DMS 273 (cell line): ENCODE data around the gene SPAG9.

Experiments used
- DNase-seq: peaks from one replicate; lab custom pipeline; 2025; ENCODE audit not compliant: unreplicated experiment; lab: John Stamatoyannopoulos, UW

The SPAG9 gene

GRCh38 chr17:51044976-51045375 lies 75.7 kb downstream of the SPAG9 start:
- DNase-seq, result peak; percentile 81

DNA sequence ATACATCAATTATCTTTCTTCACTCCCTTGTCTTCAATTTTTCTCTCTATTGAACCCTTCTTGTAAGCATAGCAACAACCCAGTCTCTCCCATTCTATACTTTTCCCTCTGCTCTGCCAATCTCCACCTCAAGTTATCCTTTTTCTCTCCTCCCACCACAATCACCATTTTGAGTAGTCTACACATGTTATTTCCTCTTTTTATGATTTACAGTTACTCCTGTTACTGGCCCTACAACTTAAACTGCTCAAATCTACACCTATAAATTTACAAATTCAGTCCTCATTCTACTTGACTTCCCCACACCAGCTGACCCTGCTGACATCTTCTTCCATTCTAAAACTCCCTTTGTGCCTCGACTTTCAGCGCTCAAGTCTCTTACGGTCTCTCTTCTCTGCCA lies 84.6 kb downstream of the SPAG9 start:
- DNase-seq, result no peak

DNA sequence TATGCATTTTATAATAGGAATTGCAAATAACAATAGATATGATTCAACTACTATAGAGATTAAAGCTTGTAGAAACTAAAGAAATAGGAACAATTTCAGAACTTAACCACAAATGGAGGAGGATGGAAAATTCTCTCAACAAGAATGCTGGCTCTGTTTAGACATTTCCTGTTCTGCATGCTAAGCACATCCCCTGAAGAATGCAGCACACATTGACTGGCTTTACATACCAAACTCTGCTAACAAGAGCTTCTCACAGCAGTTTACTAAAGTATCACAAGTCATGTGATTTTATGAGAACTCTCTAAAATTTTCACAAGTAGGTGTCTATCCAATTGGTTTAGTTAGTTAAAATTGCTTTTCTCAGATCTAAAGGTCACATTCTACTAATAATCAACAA lies 85.2 kb downstream of the SPAG9 start:
- no peak for DNase-seq

- no peak for DNase-seq
Measured at GRCh38 chr17:51034800-51035199, 85.9 kb downstream of the SPAG9 start.

DNA sequence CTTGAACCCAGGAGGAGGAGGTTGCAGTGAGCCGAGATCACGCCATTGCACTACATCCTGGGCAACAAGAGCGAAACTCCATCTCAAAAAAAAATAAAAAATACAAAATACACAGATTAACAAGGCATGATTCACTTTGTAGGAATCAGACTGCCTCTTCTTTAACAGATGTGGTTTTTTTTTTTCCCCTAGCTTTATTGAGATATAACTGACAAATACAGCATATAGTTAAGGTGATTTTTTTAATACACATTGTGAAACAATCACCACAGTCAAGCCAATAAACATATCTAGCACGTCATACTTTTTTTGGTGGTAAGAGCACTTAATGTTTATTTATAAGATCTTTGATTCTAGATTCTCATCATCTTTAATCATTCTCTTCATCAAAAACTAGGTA lies 87.8 kb downstream of the SPAG9 start:
- DNase-seq, result no peak

DNA sequence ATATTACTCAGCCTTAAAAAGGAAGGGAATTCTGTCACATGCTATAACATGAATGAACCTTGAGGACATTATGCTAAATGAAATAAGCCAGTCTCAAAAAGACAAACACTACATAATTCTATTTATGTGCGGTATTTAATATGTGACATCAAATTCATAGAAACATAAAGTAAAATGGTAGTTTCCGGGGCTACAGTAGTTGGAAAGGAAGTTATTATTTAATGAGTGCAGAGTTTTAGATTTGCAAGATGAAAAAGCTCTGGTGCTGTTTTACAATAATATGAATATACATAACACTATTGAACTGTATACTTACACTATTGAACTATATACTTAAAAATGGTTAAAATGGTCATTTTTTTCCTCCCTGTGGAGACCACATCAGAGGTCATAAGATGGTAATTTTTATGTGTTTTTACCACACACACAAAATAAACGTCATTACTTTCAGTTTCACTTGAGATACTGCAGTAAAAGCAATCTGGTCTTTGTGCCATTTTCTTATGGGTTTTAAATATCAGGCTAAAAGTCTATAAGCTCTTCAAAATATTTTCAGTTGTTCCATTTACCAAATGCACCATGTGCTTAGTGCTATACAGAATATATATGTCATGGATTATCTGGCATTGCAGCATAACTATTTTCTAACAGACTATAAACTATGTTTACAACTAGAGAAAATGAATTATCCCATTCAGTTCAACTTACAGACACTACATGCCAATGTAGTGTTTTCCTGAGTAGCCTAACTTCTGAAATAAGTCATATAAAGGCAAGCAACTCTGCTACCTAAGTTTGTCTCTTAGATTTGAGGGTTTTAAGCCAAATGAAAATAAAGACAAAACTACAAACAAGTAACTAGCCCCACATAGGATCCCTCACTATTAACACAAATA lies 90.9 kb downstream of the SPAG9 start:
- DNase-seq, result no peak

- DNase-seq, result no peak
Measured at GRCh38 chr17:51029142-51029541, 91.5 kb downstream of the SPAG9 start.

- DNase-seq, result no peak
Measured at GRCh38 chr17:51028176-51028863, 92.3 kb downstream of the SPAG9 start.

DNA sequence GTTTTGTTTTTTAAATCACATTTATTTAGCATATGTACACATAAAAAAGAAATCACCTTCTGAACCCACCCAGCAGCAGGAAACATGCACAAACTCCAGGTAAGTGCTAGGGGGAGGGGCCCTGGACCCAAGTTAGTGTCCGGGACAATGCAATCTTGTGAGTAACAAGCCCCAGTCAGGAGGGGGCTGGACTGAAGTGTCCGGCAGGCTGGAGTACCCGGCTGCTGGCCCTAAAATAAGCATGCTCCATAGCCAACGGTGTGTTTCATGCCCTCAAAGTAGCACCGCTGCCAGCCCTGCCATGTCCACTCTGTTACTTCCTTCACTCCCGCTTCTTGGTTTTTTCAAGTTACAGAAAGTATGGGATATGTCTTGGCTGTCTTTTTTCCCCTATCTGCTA lies 102.1 kb downstream of the SPAG9 start:
- DNase-seq, result no peak

DNA sequence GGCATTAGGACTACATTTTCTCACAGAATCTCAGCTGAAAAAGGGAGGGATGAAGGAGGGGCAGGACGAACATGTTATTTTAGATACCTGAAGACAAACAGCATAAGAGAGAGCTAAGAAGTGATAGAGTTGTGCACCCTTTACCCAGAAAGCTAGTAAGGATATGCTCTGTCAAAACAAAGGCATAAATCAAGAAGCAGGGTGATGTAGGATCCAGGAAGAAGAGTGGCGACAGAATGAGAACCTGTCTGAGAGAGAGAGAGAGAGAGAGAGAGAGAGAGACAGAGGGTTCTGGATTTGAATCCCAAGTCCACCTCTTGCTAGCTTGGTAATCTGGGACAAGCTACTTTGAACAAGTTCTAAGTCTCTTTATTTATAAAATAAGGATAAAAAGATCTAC lies 103.4 kb downstream of the SPAG9 start:
- no peak for DNase-seq

- no peak for DNase-seq
Measured at GRCh38 chr17:51016099-51016498, 104.6 kb downstream of the SPAG9 start.

DNA sequence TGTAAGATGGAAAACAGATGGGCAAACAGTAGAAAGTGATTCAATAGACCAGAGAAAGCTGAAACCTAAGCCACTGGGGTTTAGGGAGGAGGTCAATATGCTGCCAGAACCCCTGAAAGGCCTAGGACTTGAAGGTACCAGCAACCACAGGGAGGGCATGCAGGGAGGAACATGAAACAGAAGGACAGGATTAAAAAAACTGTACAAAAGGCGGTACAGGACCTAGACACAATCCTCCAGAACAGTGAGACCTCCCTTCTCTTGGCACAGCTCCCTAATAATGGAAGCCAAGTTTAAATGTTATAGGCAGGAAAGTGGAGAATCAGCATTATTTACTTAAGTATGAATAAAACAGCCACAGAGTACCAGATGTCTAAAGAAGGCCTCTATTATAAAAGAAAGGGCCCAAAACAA lies 105.5 kb downstream of the SPAG9 start:
- DNase-seq, result peak; percentile 58

GRCh38 chr17:51014129-51014528 lies 106.5 kb downstream of the SPAG9 start:
- no peak for DNase-seq

GRCh38 chr17:51013322-51013721 lies 107.3 kb downstream of the SPAG9 start:
- no peak for DNase-seq

- no peak for DNase-seq
Measured at GRCh38 chr17:51012538-51012937, 108.1 kb downstream of the SPAG9 start.

- no peak for DNase-seq
Measured at GRCh38 chr17:51010173-51010675, 110.4 kb downstream of the SPAG9 start.

GRCh38 chr17:51006601-51007000 lies 114.1 kb downstream of the SPAG9 start:
- no peak for DNase-seq

DNA sequence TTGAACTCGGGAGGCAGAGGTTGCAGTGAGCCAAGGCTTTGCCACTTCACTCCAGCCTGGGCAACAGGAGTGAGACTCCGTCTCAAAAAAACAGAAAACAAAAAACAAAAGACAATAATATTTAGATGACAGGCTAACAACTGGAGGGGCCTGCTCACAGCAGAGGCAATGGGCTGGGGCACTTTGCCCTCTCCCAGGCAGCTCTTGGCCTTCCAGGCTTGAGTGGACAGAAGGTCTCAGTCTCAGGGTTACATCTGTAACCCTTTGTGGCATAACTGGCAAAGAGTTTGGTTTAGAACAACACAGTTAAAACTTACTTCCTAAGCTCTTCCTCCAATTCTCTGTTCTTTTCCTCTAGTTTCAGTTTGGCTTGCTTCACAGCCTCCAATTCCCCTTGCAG lies 114.9 kb downstream of the SPAG9 start:
- no peak for DNase-seq

DNA sequence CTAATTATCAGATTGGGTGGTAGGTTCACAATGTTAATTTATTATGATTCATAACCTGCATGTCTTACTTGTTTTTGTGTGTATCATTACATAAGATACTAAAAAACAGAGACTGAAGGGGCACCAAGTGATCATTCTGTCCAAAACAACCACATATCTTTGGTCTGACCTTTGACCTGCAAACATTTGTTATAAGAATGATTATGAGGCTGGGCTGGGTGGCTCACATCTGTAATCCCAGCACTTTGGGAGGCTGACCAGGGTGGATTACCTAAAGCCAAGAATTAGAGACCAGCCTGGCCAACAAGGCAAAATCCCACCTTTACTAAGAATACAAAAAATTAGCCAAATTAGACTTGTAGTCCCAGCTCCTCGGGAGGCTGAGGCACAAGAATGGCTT lies 116.4 kb downstream of the SPAG9 start:
- no peak for DNase-seq

- DNase-seq, result peak; percentile 80
Measured at GRCh38 chr17:51000835-51001638, 119.6 kb downstream of the SPAG9 start.

DNA sequence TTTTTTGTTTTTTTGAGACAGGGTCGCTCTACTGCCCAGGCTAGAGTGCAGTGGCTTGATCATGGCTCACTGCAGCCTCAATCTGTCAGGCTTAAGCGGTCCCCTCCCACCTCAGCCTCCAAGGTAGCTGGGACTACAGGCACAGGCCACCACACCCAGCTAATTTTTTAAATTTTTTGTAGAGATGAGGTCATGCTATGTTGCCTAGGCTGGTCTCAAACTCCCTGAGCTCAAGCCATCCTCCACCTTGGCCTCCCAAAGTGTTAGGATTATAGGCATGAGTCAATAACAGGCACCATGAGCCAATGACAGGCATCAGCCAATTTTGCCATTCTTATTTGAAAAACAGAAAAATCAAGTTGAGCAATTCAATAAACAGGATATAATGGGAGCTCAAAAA lies 125.0 kb downstream of the SPAG9 start:
- DNase-seq, result no peak
